ENCODE results near the gene RBL1.

The RBL1 gene

GRCh38 chr20:36991703-36992102, 104.1 kb downstream of the RBL1 start:
- H3K36me3 ChIP-seq (ENCODE audit: control insufficient read depth, insufficient read depth, low read length): no peaks in the 10 kb centered on the region
- no peak for TF ChIP-seq CTCF (IDR thresholded peaks at IDR 0.05)
- H2AFZ ChIP-seq: no peak overlapping the region
- H3K27ac ChIP-seq: no peak overlapping the region
- H3K4me1 ChIP-seq: no peaks in the 10 kb centered on the region
- no peaks in the 10 kb centered on the region for H3K79me2 ChIP-seq
- no peak overlapping the region for H3K4me3 ChIP-seq (ENCODE audit: low read depth, low read length)
- H3K4me2 ChIP-seq (ENCODE audit: low read length): no peak overlapping the region
- H3K9me3 ChIP-seq (ENCODE audit: control insufficient read depth, low read length): no peaks in the 10 kb centered on the region
- no peak overlapping the region for H3K9ac ChIP-seq
- no peaks in the 10 kb centered on the region for H3K27me3 ChIP-seq (ENCODE audit: control insufficient read depth, insufficient read depth, low read length)

GRCh38 chr20:36989797-36990196, 106.0 kb downstream of the RBL1 start:
- Histone ChIP-seq H3K4me2 (ENCODE audit: low read length) (no peak overlapping the region), H3K27me3 (ENCODE audit: control insufficient read depth, insufficient read depth, low read length) (no peaks in the 10 kb centered on the region), H3K4me3 (ENCODE audit: low read depth, low read length) (no peak overlapping the region), H3K9ac (no peak overlapping the region), H3K9me3 (ENCODE audit: control insufficient read depth, low read length) (no peaks in the 10 kb centered on the region), H3K36me3 (ENCODE audit: control insufficient read depth, insufficient read depth, low read length) (no peaks in the 10 kb centered on the region), H3K4me1 (no peaks in the 10 kb centered on the region), H3K27ac (no peak overlapping the region), H3K79me2 (no peaks in the 10 kb centered on the region), H2AFZ (no peak overlapping the region)
- TF ChIP-seq CTCF (IDR thresholded peaks at IDR 0.05): no peak

- no peak for TF ChIP-seq CTCF (IDR thresholded peaks at IDR 0.05)
- no peaks in the 10 kb centered on the region for H3K4me1 ChIP-seq
- H3K4me2 ChIP-seq (ENCODE audit: low read length): no peak overlapping the region
- H3K27ac ChIP-seq: no peak overlapping the region
- H3K36me3 ChIP-seq (ENCODE audit: control insufficient read depth, insufficient read depth, low read length): no peaks in the 10 kb centered on the region
- no peak overlapping the region for H2AFZ ChIP-seq
- H3K9ac ChIP-seq: no peak overlapping the region
- no peaks in the 10 kb centered on the region for H3K9me3 ChIP-seq (ENCODE audit: control insufficient read depth, low read length)
- no peaks in the 10 kb centered on the region for H3K79me2 ChIP-seq
- H3K4me3 ChIP-seq (ENCODE audit: low read depth, low read length): no peak overlapping the region
- no peaks in the 10 kb centered on the region for H3K27me3 ChIP-seq (ENCODE audit: control insufficient read depth, insufficient read depth, low read length)
Measured at GRCh38 chr20:36988494-36988966, 107.3 kb downstream of the RBL1 start.

- Histone ChIP-seq H2AFZ (no peak overlapping the region), H3K4me3 (ENCODE audit: low read depth, low read length) (no peak overlapping the region), H3K36me3 (ENCODE audit: control insufficient read depth, insufficient read depth, low read length) (no peaks in the 10 kb centered on the region), H3K4me1 (no peaks in the 10 kb centered on the region), H3K27me3 (ENCODE audit: control insufficient read depth, insufficient read depth, low read length) (no peaks in the 10 kb centered on the region), H3K9me3 (ENCODE audit: control insufficient read depth, low read length) (no peaks in the 10 kb centered on the region), H3K4me2 (ENCODE audit: low read length) (no peak overlapping the region), H3K9ac (no peak overlapping the region), H3K27ac (no peak overlapping the region), H3K79me2 (no peaks in the 10 kb centered on the region)
- no peak for TF ChIP-seq CTCF (IDR thresholded peaks at IDR 0.05)
Measured at GRCh38 chr20:36984257-36984638, 111.5 kb downstream of the RBL1 start.

- no peak for TF ChIP-seq CTCF (IDR thresholded peaks at IDR 0.05)
- Histone ChIP-seq H3K9ac (no peak overlapping the region), H3K4me2 (ENCODE audit: low read length) (no peak overlapping the region), H3K9me3 (ENCODE audit: control insufficient read depth, low read length) (no peaks in the 10 kb centered on the region), H3K4me1 (no peaks in the 10 kb centered on the region), H3K27ac (no peak overlapping the region), H3K4me3 (ENCODE audit: low read depth, low read length) (no peak overlapping the region), H3K79me2 (no peaks in the 10 kb centered on the region), H3K27me3 (ENCODE audit: control insufficient read depth, insufficient read depth, low read length) (no peaks in the 10 kb centered on the region), H2AFZ (no peak overlapping the region), H3K36me3 (ENCODE audit: control insufficient read depth, insufficient read depth, low read length) (no peaks in the 10 kb centered on the region)
Measured at GRCh38 chr20:36975099-36975818, 120.5 kb downstream of the RBL1 start.

Data from parathyroid adenoma (tissue), 2 donors.